Gastrocnemius medialis (tissue), 4 donors: Measurements from ENCODE around the gene QPRT.

Experiments used
- POLR2A ChIP-seq, 2 donors: fragments of 450-650 bp; IDR thresholded peaks; one replicate each; pipeline ENCODE4 v1.6.1; 2017; ENCODE audit warnings: antibody characterized with exemption in 2 of 2, mild to moderate bottlenecking in 2 of 2, moderate library complexity in 2 of 2
- TF ChIP-seq, protein P1 (sequence below), 5 experiments: fragments of 450-650 bp in 3 of 5; fragments of 200-600 bp in 2 of 5; sonication (generic) in 2 of 5; IDR thresholded peaks in 4 of 5; conservative IDR thresholded peaks in 1 of 5; 1 replicate in 4 of 5; 2 replicates in 1 of 5; pipeline ENCODE4 v1.5.1; 2016 to 2019; ENCODE audit warnings: antibody characterized with exemption in 5 of 5, mild to moderate bottlenecking in 3 of 5, moderate library complexity in 3 of 5

DNA sequence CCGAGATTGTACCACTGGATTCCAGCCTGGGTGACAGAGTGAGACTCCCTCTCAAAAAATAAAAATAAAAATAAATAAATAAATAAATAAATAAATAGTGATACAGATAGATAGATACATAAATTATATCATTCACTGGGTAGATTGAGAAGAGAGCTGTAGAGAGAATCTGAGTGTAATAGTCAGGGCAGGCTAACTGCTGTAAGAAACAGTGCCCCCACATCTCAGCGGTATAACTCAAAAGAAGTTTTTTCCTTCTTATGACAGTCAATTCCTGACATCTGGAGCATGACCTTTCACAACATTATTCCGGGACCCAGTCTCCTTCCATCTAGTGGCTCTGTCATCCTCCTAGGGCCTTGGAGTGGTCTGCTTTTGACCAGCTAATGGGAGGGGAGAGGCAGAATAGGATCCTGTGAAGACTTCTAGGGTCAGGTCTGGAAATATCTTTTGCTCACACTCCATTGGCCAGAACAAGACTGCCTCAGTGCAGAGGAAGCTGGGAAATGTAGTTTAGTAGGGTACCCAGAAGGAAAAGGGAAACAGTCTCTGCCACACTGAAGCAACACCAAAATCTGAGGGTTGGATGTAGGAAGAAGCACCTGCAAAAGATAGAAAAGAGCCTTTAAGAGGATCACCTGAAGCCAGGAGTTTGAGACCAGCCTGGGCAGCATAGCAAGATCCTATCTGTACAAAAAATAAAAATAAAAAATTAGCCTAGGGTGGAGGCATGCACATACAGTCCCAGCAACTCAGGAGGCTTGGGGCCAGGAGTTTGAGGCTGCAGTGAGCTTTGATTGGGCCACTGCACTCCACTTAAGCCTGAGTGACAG lies 3.0 kb upstream of the QPRT start:
- TF ChIP-seq, protein P1, sequence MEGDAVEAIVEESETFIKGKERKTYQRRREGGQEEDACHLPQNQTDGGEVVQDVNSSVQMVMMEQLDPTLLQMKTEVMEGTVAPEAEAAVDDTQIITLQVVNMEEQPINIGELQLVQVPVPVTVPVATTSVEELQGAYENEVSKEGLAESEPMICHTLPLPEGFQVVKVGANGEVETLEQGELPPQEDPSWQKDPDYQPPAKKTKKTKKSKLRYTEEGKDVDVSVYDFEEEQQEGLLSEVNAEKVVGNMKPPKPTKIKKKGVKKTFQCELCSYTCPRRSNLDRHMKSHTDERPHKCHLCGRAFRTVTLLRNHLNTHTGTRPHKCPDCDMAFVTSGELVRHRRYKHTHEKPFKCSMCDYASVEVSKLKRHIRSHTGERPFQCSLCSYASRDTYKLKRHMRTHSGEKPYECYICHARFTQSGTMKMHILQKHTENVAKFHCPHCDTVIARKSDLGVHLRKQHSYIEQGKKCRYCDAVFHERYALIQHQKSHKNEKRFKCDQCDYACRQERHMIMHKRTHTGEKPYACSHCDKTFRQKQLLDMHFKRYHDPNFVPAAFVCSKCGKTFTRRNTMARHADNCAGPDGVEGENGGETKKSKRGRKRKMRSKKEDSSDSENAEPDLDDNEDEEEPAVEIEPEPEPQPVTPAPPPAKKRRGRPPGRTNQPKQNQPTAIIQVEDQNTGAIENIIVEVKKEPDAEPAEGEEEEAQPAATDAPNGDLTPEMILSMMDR (IDR thresholded peaks at IDR 0.05 in 4 of 5, conservative IDR thresholded peaks at IDR 0.05 in 1 of 5) = no peak
- no peak for TF ChIP-seq POLR2A (IDR thresholded peaks at IDR 0.05)
